Keratinocyte (primary cell): ENCODE results near the gene CLPTM1L. TPM values are rescaled to one million over a fixed set of nuclear protein-coding genes. Genes with fewer than 3 reads are reported as not detected.

ENCODE experiments used
- DNase-seq: peaks from one replicate; pipeline ENCODE4 v3.0.0-alpha.2; 2011; ENCODE audit warnings: low read depth, missing footprints, low spot score
- FAIRE-seq: peaks from 2 replicates; lab custom pipeline; 2011; peaks lifted over from hg19 to GRCh38; lab: Jason Lieb, UNC
- H2AFZ ChIP-seq: 2 replicates; pipeline ENCODE4 v1.6.0; 2012; ENCODE audit warnings: low read length, control low read depth, inconsistent platforms; ENCODE audit not compliant: control insufficient read depth
- H3K27ac ChIP-seq: 2 replicates; pipeline ENCODE4 v1.5.1; 2011; ENCODE audit warnings: low read length; ENCODE audit not compliant: control insufficient read depth, insufficient read depth
- H3K27me3 ChIP-seq: 3 replicates; pipeline ENCODE4 v1.6.0; 2011; ENCODE audit warnings: low read length; ENCODE audit not compliant: control insufficient read depth, insufficient read depth; ENCODE audit errors: extremely low read depth
- H3K36me3 ChIP-seq, 2 experiments: 2 replicates in 1 of 2; 3 replicates in 1 of 2; pipeline ENCODE4 v1.5.1; 2011; ENCODE audit warnings: low read length in 2 of 2, mild to moderate bottlenecking in 1 of 2; ENCODE audit not compliant: control insufficient read depth in 2 of 2, insufficient read depth in 2 of 2; ENCODE audit errors: extremely low read depth in 1 of 2
- H3K4me1 ChIP-seq: 3 replicates; pipeline ENCODE4 v1.5.1; 2011; ENCODE audit warnings: low read length; ENCODE audit not compliant: control insufficient read depth, insufficient read depth; ENCODE audit errors: extremely low read depth
- H3K4me2 ChIP-seq: 3 replicates; pipeline ENCODE4 v1.6.0; 2011; ENCODE audit warnings: low read depth, low read length; ENCODE audit not compliant: control insufficient read depth, insufficient read depth; ENCODE audit errors: extremely low read depth
- H3K4me3 ChIP-seq, 3 experiments: fragments of 200-600 bp in 1 of 3; sonication (generic) in 1 of 3; 2 replicates in 2 of 3; 3 replicates in 1 of 3; pipeline ENCODE4 v1.5.1; 2011 to 2016; ENCODE audit warnings: low read length in 3 of 3, mild to moderate bottlenecking in 3 of 3, control low read depth in 2 of 3, inconsistent platforms in 1 of 3, low read depth in 1 of 3, mixed read lengths in 1 of 3, mixed run types in 1 of 3, moderate library complexity in 1 of 3; ENCODE audit not compliant: control insufficient read depth in 2 of 3, insufficient read depth in 2 of 3; ENCODE audit errors: extremely low read depth in 1 of 3
- H3K79me2 ChIP-seq: 2 replicates; pipeline ENCODE4 v1.6.0; 2012; ENCODE audit warnings: low read length; ENCODE audit not compliant: control insufficient read depth, insufficient read depth
- H3K9ac ChIP-seq: 3 replicates; pipeline ENCODE4 v1.6.0; 2011; ENCODE audit warnings: low read length; ENCODE audit not compliant: control insufficient read depth, insufficient read depth; ENCODE audit errors: extremely low read depth
- H3K9me1 ChIP-seq: 3 replicates; pipeline ENCODE4 v1.6.0; 2011; ENCODE audit warnings: low read length; ENCODE audit not compliant: control insufficient read depth, insufficient read depth; ENCODE audit errors: extremely low read depth
- H3K9me3 ChIP-seq: 2 replicates; pipeline ENCODE4 v1.5.1; 2012; ENCODE audit warnings: low read depth, low read length; ENCODE audit not compliant: control insufficient read depth
- H4K20me1 ChIP-seq: 3 replicates; pipeline ENCODE4 v1.6.0; 2011; ENCODE audit warnings: low read length; ENCODE audit not compliant: control insufficient read depth, insufficient read depth; ENCODE audit errors: extremely low read depth
- EZH2 ChIP-seq: IDR thresholded peaks from one replicate; pipeline ENCODE4 v1.6.1; 2012; ENCODE audit warnings: inconsistent platforms, mild to moderate bottlenecking, low read length, moderate library complexity
- dilution Hi-C: fragments of 300-500 bp; cut with MboI; formaldehyde crosslinking; loops from one replicate; pipeline ENCODE4 v1.7.0; 2020; ENCODE audit warnings: low sequenced_read_pairs; ENCODE audit not compliant: extremely low pct_ligation_motif_present
- polyA plus RNA-seq, 5 experiments: library from polyadenylated mRNA; depleted of rRNA in 3 of 5; stranded (reverse) in 3 of 5; stranded (forward) in 1 of 5; unstranded in 1 of 5; fragments of >200 nt; gene quantifications; 1 replicate in 1 of 5; 2 replicates in 3 of 5; 3 replicates in 1 of 5; pipeline versions ENCODE4 v1.2.1 to v1.2.3, GENCODE V29; 2011 to 2012; ENCODE audit warnings: missing spikeins in 2 of 5, low read depth in 1 of 5, low replicate concordance in 1 of 5
- TF ChIP-seq, protein P1 (sequence below), 3 experiments: IDR thresholded peaks in 1 of 3; conservative IDR thresholded peaks in 1 of 3; optimal IDR thresholded peaks in 1 of 3; 2 replicates in 2 of 3; 3 replicates in 1 of 3; pipeline versions ENCODE3 to v1.5.1; 2011; ENCODE audit warnings: low read length in 3 of 3, mild to moderate bottlenecking in 3 of 3, moderate library complexity in 2 of 3, control low read depth in 1 of 3, inconsistent platforms in 1 of 3; ENCODE audit not compliant: insufficient read depth in 2 of 3; ENCODE audit errors: extremely low read depth in 1 of 3

Gene CLPTM1L
- polyA plus RNA-seq, 1 donor (not counting 4 experiments of a cell fraction or from before 2014, with no cell fraction given) = 142 TPM

DNA sequence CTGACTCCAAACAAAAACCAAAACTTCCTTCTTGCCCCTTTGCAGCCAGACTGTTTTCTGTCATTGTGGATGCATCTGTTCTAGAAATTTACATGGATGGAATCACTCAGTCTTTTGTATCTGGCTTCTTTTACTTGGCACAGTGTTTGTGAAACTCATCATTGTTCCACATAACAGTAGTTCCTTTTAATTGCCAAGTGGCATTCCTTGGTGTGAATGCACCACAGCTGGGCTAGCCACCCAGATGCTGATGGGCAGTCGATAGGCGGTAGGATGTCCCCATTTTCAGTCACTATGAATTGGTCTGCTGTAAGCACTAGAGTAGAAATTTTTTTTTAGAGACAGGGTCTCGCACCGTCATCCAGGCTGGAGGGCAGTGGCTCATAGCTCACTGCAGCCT lies 6.3 kb upstream of the CLPTM1L start:
- no peak overlapping the region for H2AFZ ChIP-seq
- H3K27me3 ChIP-seq = peaks cover 3% of the 10 kb centered on the region
- H3K9me3 ChIP-seq = no peaks in the 10 kb centered on the region
- no peak overlapping the region for H3K27ac ChIP-seq
- dilution Hi-C loops = no loop called here
- FAIRE-seq (no peak), DNase-seq (no peak)
- H4K20me1 ChIP-seq = no peaks in the 10 kb centered on the region
- H3K36me3 ChIP-seq = no peaks in the 10 kb centered on the region
- no peak overlapping the region for H3K4me3 ChIP-seq
- peaks cover under 1% of the 10 kb centered on the region for H3K79me2 ChIP-seq
- no peak overlapping the region for H3K4me2 ChIP-seq
- no peaks in the 10 kb centered on the region for H3K9me1 ChIP-seq
- H3K9ac ChIP-seq = no peak overlapping the region
- H3K4me1 ChIP-seq = peaks cover 2% of the 10 kb centered on the region
- no peak for TF ChIP-seq EZH2
- TF ChIP-seq, protein P1, sequence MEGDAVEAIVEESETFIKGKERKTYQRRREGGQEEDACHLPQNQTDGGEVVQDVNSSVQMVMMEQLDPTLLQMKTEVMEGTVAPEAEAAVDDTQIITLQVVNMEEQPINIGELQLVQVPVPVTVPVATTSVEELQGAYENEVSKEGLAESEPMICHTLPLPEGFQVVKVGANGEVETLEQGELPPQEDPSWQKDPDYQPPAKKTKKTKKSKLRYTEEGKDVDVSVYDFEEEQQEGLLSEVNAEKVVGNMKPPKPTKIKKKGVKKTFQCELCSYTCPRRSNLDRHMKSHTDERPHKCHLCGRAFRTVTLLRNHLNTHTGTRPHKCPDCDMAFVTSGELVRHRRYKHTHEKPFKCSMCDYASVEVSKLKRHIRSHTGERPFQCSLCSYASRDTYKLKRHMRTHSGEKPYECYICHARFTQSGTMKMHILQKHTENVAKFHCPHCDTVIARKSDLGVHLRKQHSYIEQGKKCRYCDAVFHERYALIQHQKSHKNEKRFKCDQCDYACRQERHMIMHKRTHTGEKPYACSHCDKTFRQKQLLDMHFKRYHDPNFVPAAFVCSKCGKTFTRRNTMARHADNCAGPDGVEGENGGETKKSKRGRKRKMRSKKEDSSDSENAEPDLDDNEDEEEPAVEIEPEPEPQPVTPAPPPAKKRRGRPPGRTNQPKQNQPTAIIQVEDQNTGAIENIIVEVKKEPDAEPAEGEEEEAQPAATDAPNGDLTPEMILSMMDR (optimal IDR thresholded peaks at IDR 0.05 in 1 of 3, IDR thresholded peaks at IDR 0.05 in 1 of 3, conservative IDR thresholded peaks at IDR 0.05 in 1 of 3; ENCODE audit: extremely low read depth in 1 of 3, insufficient read depth in 2 of 3, low read length in 3 of 3) = no peak

DNA sequence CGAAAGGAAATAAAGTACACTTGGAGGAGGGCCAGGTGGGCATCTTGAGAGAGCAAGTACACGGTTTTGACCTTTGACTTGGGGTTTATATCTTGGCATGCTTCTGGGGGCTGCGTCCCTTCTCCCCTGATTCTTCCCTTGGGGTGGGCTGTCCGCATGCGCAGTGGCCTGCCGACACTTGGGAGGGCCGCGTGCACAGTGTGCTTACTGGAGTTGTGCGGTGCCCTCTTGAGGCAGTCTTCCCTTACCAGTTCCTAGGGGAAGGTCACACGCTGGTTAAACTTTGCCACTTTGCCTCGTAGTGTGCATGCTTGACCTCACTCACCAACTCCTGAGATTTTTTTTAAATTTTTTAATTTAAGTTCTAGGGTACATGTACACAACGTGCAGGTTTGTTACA lies 4.3 kb upstream of the CLPTM1L start:
- DNase-seq (no peak), FAIRE-seq (no peak)
- H3K4me3 ChIP-seq = no peak overlapping the region
- peaks cover 8% of the 10 kb centered on the region for H3K4me1 ChIP-seq
- no peak overlapping the region for H3K9ac ChIP-seq
- H3K79me2 ChIP-seq = peaks cover 15% of the 10 kb centered on the region
- dilution Hi-C loops = no loop called here
- H2AFZ ChIP-seq = no peak overlapping the region
- H3K9me3 ChIP-seq = no peaks in the 10 kb centered on the region
- no peaks in the 10 kb centered on the region for H3K9me1 ChIP-seq
- no peak overlapping the region for H3K27ac ChIP-seq
- H4K20me1 ChIP-seq = no peaks in the 10 kb centered on the region
- no peaks in the 10 kb centered on the region for H3K36me3 ChIP-seq
- H3K27me3 ChIP-seq = no peaks in the 10 kb centered on the region
- no peak overlapping the region for H3K4me2 ChIP-seq
- TF ChIP-seq, protein P1 (optimal IDR thresholded peaks at IDR 0.05 in 1 of 3, IDR thresholded peaks at IDR 0.05 in 1 of 3, conservative IDR thresholded peaks at IDR 0.05 in 1 of 3; ENCODE audit: extremely low read depth in 1 of 3, insufficient read depth in 2 of 3, low read length in 3 of 3) = peak in 1 of 3 experiments; percentile 52
- no peak for TF ChIP-seq EZH2
